ENCODE data around the gene PPIL6.
"Not testable (repeated sequence)": the region's sequence is repeated elsewhere in the genome, so short reads cannot be mapped to it uniquely, and the experiment has no call there.

PPIL6 gene

GRCh38 chr6:109466212-109466923 lies 25.9 kb upstream of the PPIL6 start:
- no peak for DNase-seq

GRCh38 chr6:109465772-109466171 lies 25.3 kb upstream of the PPIL6 start:
- no peak for DNase-seq

- no peak for DNase-seq
These were observed 21.5 kb upstream of the PPIL6 start for GRCh38 chr6:109461733-109462526.

GRCh38 chr6:109461205-109461604 lies 20.8 kb upstream of the PPIL6 start:
- not testable (repeated sequence) for DNase-seq

GRCh38 chr6:109460161-109460829 lies 19.9 kb upstream of the PPIL6 start:
- no peak for DNase-seq

- no peak for DNase-seq
These were observed 18.5 kb upstream of the PPIL6 start for GRCh38 chr6:109458774-109459531.

- DNase-seq, result no peak
These were observed 17.2 kb upstream of the PPIL6 start for GRCh38 chr6:109457562-109457996.

GRCh38 chr6:109456710-109457561 lies 16.5 kb upstream of the PPIL6 start:
- DNase-seq, result no peak

GRCh38 chr6:109456111-109456583 lies 15.7 kb upstream of the PPIL6 start:
- DNase-seq, result no peak

- DNase-seq, result peak; percentile 66
These were observed 15.1 kb upstream of the PPIL6 start, which contains the start of gene MICAL1 for GRCh38 chr6:109455437-109456110. Gene MICAL1 (minus strand): TSS chr6:109455772. CDS start chr6:109454196, 1,576 bp downstream.

- DNase-seq, result peak; percentile 59
These were observed 14.3 kb upstream of the PPIL6 start for GRCh38 chr6:109454496-109455436.

- DNase-seq, result no peak
These were observed 13.4 kb upstream of the PPIL6 start for GRCh38 chr6:109453594-109454495.

GRCh38 chr6:109453156-109453555 lies 12.7 kb upstream of the PPIL6 start:
- no peak for DNase-seq

- no peak for DNase-seq
These were observed 11.8 kb upstream of the PPIL6 start for GRCh38 chr6:109452181-109452580.

- DNase-seq, result no peak
These were observed 10.9 kb upstream of the PPIL6 start for GRCh38 chr6:109451376-109451775.

- no peak for DNase-seq
These were observed 10.4 kb upstream of the PPIL6 start for GRCh38 chr6:109450801-109451200.

GRCh38 chr6:109449795-109450673 lies 9.6 kb upstream of the PPIL6 start:
- DNase-seq, result no peak
